Astrocyte (in vitro differentiated cells and primary cell): ENCODE measurements around the gene LIPM.

Source experiments
- EZH2 ChIP-seq: IDR thresholded peaks from 2 replicates; pipeline ENCODE4 v1.6.1; 2012; ENCODE audit warnings: mild to moderate bottlenecking, low read length, inconsistent platforms; ENCODE audit not compliant: insufficient read depth
- TF ChIP-seq, protein P1 (sequence below): IDR thresholded peaks from 2 replicates; pipeline ENCODE4 v1.5.1; 2011; ENCODE audit warnings: low read depth, mild to moderate bottlenecking, inconsistent platforms, low read length, moderate library complexity; ENCODE audit not compliant: insufficient read depth

DNA sequence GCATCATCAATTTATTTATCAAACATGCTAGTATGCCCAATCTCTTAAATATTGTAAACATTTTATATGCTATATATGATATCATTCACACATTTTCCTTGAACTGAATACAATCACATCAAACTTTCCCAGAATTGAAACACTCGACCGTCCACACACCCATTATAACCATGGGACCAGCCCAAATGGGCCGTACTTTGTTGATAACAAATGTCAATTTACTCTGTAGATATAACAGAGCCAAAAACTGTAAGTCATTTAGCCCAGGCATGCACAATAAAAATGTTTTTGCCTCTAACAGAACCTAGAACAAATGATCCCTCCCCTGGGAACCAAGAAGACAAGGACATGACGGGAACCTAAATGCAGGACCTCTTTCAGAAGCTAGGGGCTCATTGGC lies 49.8 kb downstream of the LIPM start:
- TF ChIP-seq, protein P1, sequence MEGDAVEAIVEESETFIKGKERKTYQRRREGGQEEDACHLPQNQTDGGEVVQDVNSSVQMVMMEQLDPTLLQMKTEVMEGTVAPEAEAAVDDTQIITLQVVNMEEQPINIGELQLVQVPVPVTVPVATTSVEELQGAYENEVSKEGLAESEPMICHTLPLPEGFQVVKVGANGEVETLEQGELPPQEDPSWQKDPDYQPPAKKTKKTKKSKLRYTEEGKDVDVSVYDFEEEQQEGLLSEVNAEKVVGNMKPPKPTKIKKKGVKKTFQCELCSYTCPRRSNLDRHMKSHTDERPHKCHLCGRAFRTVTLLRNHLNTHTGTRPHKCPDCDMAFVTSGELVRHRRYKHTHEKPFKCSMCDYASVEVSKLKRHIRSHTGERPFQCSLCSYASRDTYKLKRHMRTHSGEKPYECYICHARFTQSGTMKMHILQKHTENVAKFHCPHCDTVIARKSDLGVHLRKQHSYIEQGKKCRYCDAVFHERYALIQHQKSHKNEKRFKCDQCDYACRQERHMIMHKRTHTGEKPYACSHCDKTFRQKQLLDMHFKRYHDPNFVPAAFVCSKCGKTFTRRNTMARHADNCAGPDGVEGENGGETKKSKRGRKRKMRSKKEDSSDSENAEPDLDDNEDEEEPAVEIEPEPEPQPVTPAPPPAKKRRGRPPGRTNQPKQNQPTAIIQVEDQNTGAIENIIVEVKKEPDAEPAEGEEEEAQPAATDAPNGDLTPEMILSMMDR = no peak
- no peak for TF ChIP-seq EZH2
